Vagina (tissue), 2 donors: ENCODE data around the gene KRT14. TPM values are rescaled to one million over a fixed set of nuclear protein-coding genes. Genes with fewer than 3 reads are reported as not detected.
"Not testable (repeated sequence)": the region's sequence is repeated elsewhere in the genome, so short reads cannot be mapped to it uniquely, and the experiment has no call there.

Experiments used
- DNase-seq, 2 donors: peaks; one replicate each; pipeline ENCODE4 v3.0.0-alpha.2; 2017; ENCODE audit errors: extremely low spot score in 2 of 2
- H3K27ac ChIP-seq: fragments of 200-600 bp; sonication (generic); one replicate; pipeline ENCODE4 v1.5.1; 2019
- H3K27me3 ChIP-seq: fragments of 200-600 bp; sonication (generic); one replicate; pipeline ENCODE4 v1.5.1; 2019
- H3K36me3 ChIP-seq, 2 donors: fragments of 200-600 bp; sonication (generic); one replicate each; pipeline ENCODE4 v1.5.1; 2017 to 2019
- H3K4me1 ChIP-seq: fragments of 200-600 bp; sonication (generic); one replicate; pipeline ENCODE4 v1.5.1; 2019
- H3K4me3 ChIP-seq, 2 donors: fragments of 200-600 bp; sonication (generic); 1 replicate in 1 of 2; 2 replicates in 1 of 2; pipeline ENCODE4 v1.5.1; 2016 to 2019
- H3K9me3 ChIP-seq: fragments of 200-600 bp; sonication (generic); one replicate; pipeline ENCODE4 v1.5.1; 2019
- CTCF ChIP-seq, 3 experiments: fragments of 450-650 bp in 2 of 3; fragments of 200-600 bp in 1 of 3; sonication (generic) in 1 of 3; IDR thresholded peaks; one replicate each; pipeline ENCODE4 v1.5.1; 2017 to 2019; ENCODE audit warnings: antibody characterized with exemption in 3 of 3, mild to moderate bottlenecking in 2 of 3, moderate library complexity in 2 of 3
- POLR2A ChIP-seq, 2 donors: fragments of 450-650 bp; IDR thresholded peaks; one replicate each; pipeline ENCODE4 v1.6.1; 2017; ENCODE audit warnings: antibody characterized with exemption in 2 of 2, mild to moderate bottlenecking in 2 of 2, moderate library complexity in 2 of 2
- POLR2AphosphoS5 ChIP-seq, 2 donors: sonication (generic); formaldehyde crosslinking; IDR thresholded peaks; one replicate each; pipeline ENCODE4 v1.9.0; 2017; ENCODE audit warnings: antibody characterized with exemption in 2 of 2, mild to moderate bottlenecking in 2 of 2, low read depth in 1 of 2; ENCODE audit not compliant: insufficient read depth in 1 of 2
- intact Hi-C: fragments of 100-400 bp; cut with DNase I; formaldehyde crosslinking; loops from one replicate; pipeline ENCODE4 v1.15.1; 2023
- total RNA-seq: library from RNA; depleted of rRNA; stranded (reverse); fragments of >200 nt; gene quantifications from one replicate; pipeline ENCODE4 v1.2.3, GENCODE V29; 2016

KRT14 gene
- total RNA-seq, 1 donor from 2014 or later, result 1,546 TPM

DNA sequence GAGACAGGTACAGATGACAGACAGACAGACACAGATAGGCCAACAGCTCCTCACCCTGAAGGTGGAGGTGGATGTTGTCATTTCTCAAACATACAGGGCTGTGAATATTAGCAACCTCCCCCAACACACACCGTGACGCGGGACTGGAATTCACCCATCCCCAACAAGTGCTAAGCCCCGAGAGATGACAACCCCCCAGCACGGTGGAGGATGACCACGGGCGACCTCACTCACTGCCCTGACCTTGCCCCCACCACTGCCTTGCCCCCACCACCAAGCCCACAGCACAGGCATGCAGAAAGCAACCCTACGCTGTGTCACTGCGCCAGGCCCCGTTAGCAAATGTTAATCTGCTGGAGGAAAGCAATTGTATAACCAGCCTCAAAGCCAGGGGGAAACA, 42.6 kb upstream of the KRT14 start:
- TF ChIP-seq CTCF (IDR thresholded peaks at IDR 0.05) (no peak), POLR2A (IDR thresholded peaks at IDR 0.05) (no peak), POLR2AphosphoS5 (IDR thresholded peaks at IDR 0.05; ENCODE audit: insufficient read depth in 1 of 2, low read depth in 1 of 2) (no peak)
- peaks cover 14% of the 10 kb centered on the region for H3K4me1 ChIP-seq
- no peaks in the 10 kb centered on the region for H3K27me3 ChIP-seq
- no peaks in the 10 kb centered on the region for H3K36me3 ChIP-seq
- H3K4me3 ChIP-seq, result no peak overlapping the region
- H3K27ac ChIP-seq, result no peak overlapping the region
- H3K9me3 ChIP-seq, result no peaks in the 10 kb centered on the region
- DNase-seq, result no peak
- intact Hi-C loops, result no loop called here

DNA sequence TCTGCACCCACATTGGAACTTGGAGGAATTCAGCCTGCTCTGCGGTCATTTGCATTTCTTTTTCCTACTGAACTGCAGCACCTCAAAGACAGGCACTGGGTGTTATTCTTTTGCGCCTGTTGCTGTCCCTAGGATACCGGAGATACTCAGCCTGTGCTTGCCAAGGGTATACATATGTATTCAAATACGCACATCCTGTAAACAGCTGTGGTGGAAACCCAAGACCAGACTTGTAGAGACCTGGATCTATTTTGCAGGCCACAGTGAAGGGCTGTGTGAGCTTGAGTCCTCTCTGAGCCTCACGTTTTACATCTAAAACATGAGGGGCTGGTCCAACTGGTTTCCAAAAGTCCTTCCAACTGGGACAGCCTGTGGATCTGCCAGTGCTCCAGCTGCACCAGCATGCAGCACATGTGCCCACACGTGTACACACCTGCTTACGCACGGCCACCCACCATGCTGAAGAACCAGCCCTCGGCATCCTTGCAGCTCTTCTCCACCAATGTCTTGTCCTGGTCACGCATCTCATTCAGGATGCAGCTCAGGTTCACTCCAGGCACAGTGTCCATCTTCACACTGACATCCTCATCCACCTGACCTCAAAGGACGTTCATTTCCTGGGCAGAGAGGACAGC, 42.0 kb upstream of the KRT14 start:
- peaks cover 19% of the 10 kb centered on the region for H3K4me1 ChIP-seq
- H3K9me3 ChIP-seq, intact Hi-C loops, H3K4me3 ChIP-seq, H3K36me3 ChIP-seq, H3K27ac ChIP-seq, H3K27me3 ChIP-seq, DNase-seq: not testable (repeated sequence)

DNA sequence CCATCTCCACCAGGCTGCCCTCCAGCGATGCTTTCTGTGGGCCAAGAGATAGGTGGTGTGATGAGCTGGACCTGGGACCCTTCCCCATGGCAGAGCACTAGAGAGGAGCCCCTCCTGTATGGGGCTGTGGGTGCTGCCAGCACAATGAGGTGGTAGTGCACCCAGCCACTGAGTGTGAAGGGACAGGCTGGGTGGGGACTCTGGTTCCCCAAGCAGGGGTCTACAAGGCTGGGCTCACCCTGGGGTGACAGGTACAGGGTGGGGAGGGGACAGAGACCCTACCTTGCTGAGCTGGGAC, 41.3 kb upstream of the KRT14 start:
- intact Hi-C loops, H3K27ac ChIP-seq, H3K9me3 ChIP-seq, H3K36me3 ChIP-seq, H3K4me3 ChIP-seq, DNase-seq, H3K27me3 ChIP-seq: not testable (repeated sequence)
- H3K4me1 ChIP-seq, result peaks cover 27% of the 10 kb centered on the region

DNA sequence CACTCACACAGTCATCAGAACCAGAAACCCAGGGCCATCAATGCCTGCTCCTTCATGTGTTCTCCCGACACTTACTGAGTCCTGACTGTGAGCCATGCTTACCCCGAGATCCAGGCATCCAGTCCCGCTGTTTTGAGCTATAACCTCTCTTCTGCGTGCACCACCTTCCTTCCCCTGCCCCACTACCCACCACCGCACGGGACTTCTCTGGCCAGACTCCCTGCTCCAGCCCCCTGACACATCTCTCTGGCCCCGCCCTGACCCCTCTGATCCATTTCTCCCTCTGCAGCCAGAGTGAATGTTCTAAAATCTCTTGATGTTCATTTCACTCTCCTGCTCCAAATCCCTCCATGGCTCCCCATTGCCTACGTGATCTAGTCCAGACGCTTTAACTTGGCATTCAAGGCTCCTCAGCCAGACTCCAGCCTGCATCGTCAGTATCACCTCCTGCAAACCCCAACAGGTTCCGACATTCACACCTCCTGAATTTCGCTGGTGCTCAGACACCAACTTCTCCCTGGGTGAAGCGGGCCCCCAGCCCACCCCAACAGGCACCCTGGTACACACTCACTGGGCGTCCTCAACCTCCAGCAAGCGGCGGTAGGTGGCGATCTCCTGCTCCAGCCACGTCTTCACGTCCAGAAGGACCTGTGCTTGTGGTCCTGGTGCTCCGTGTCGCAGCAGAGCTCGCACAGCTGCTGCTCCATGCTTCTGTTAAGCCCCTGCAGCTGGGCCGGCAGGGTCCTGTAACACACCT, 40.8 kb upstream of the KRT14 start:
- intact Hi-C loops, result no loop called here
- peaks cover 32% of the 10 kb centered on the region for H3K4me1 ChIP-seq
- no peaks in the 10 kb centered on the region for H3K9me3 ChIP-seq
- TF ChIP-seq POLR2AphosphoS5 (IDR thresholded peaks at IDR 0.05; ENCODE audit: insufficient read depth in 1 of 2, low read depth in 1 of 2) (no peak), CTCF (IDR thresholded peaks at IDR 0.05) (no peak), POLR2A (IDR thresholded peaks at IDR 0.05) (no peak)
- H3K27ac ChIP-seq, result no peak overlapping the region
- H3K36me3 ChIP-seq, result no peaks in the 10 kb centered on the region
- no peak overlapping the region for H3K4me3 ChIP-seq
- H3K27me3 ChIP-seq, result no peaks in the 10 kb centered on the region
- no peak for DNase-seq

DNA sequence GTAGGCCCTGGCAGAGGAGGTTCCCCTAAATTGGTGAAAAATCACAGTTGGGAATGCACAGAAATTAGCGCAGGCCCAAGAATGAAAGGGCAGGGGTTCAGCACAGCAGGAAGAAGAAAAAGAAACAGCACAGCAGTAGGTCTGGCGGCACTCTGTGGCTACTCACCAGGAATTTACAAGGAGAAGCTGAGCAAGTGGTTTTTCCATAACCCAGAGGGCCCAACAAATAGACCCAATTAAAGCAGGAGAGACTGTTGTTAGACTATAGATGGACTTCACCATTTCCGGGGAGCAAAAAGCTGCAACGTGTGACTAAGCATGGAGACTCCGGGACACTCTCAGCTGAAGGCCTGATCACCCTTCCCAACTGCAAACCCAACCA, 40.2 kb upstream of the KRT14 start:
- intact Hi-C loops, result not testable (repeated sequence)

GRCh38 chr17:41626028-41626913, 39.6 kb upstream of the KRT14 start:
- H3K9me3 ChIP-seq, H3K27ac ChIP-seq, DNase-seq, H3K4me3 ChIP-seq, intact Hi-C loops, H3K27me3 ChIP-seq, H3K36me3 ChIP-seq: not testable (repeated sequence)
- H3K4me1 ChIP-seq, result peaks cover 36% of the 10 kb centered on the region

More for the DNA sequence above, 40.2 kb upstream of the KRT14 start:
- H3K9me3 ChIP-seq, H3K4me3 ChIP-seq, H3K27me3 ChIP-seq, DNase-seq, H3K27ac ChIP-seq, H3K36me3 ChIP-seq: not testable (repeated sequence)
- H3K4me1 ChIP-seq, result peaks cover 32% of the 10 kb centered on the region

- peaks cover 43% of the 10 kb centered on the region for H3K4me1 ChIP-seq
- H3K4me3 ChIP-seq, result no peak overlapping the region
- no peaks in the 10 kb centered on the region for H3K36me3 ChIP-seq
- no peak for TF ChIP-seq POLR2A (IDR thresholded peaks at IDR 0.05)
- TF ChIP-seq CTCF (IDR thresholded peaks at IDR 0.05), result no peak
- no peak for TF ChIP-seq POLR2AphosphoS5 (IDR thresholded peaks at IDR 0.05; ENCODE audit: insufficient read depth in 1 of 2, low read depth in 1 of 2)
- H3K27me3 ChIP-seq, result no peaks in the 10 kb centered on the region
- no peak for DNase-seq
- intact Hi-C loops, result no loop called here
- H3K27ac ChIP-seq, result no peak overlapping the region
- no peaks in the 10 kb centered on the region for H3K9me3 ChIP-seq
These were observed 38.9 kb upstream of the KRT14 start for GRCh38 chr17:41625602-41626001.
